ENCODE data around the gene PIEZO1. TPM values are rescaled to one million over a fixed set of nuclear protein-coding genes. Genes with fewer than 3 reads are reported as not detected.
A peak's percentile ranks its signal among the peaks of the same experiment; 100 is the strongest.

Gene PIEZO1
- total and polyA plus RNA-seq, 10 of the 15 experiments (the other 5 are each of a cell fraction or from before 2014, with no cell fraction given) = 1.3 to 169 (median 33.4) TPM

GRCh38 chr16:88785106-88785924 is at the start of gene PIEZO1 (continued):
- TF ChIP-seq MTA3 (IDR thresholded peaks at IDR 0.05; ENCODE audit: borderline replicate concordance, low read length) (no peak), ZBTB11 (CRISPR knock-in tag; IDR thresholded peaks at IDR 0.05) (no peak), SIN3A (IDR thresholded peaks at IDR 0.05; ENCODE audit: low read depth, low read length) (no peak; the same call in 1 of the 2 replicates), TCF3 (IDR thresholded peaks at IDR 0.05; ENCODE audit: borderline replicate concordance, insufficient read depth, low read depth, low read length) (peak; percentile 73; the same call in 1 of the 2 replicates), NR2F1 (conservative IDR thresholded peaks at IDR 0.05) (peak; percentile 52; the same call in 1 of the 2 replicates), SMARCA5 (IDR thresholded peaks at IDR 0.05) (peak; percentile 97), DPF2 (IDR thresholded peaks at IDR 0.05) (peak; percentile 92), POU2F2 (IDR thresholded peaks at IDR 0.05; ENCODE audit: borderline replicate concordance, low read depth, low read length) (peak; percentile 80; the same call in 1 of the 3 replicates), ETV6 (conservative IDR thresholded peaks at IDR 0.05 in 1 of 2, IDR thresholded peaks at IDR 0.05 in 1 of 2; ENCODE audit: borderline replicate concordance in 1 of 2, low read depth in 1 of 2) (no peak), PAX5 (IDR thresholded peaks at IDR 0.05; ENCODE audit: borderline replicate concordance, low read depth, low read length) (no peak), PAX8 (IDR thresholded peaks at IDR 0.05) (no peak), FOXK2 (IDR thresholded peaks at IDR 0.05) (no peak), POLR2AphosphoS2 (IDR thresholded peaks at IDR 0.05; ENCODE audit: low read depth, low read length) (no peak), GATAD2B (conservative IDR thresholded peaks at IDR 0.05; ENCODE audit: low read depth) (peak; percentile 100), MYB (IDR thresholded peaks at IDR 0.05; ENCODE audit: borderline replicate concordance, low read depth, low read length) (no peak), KDM1A (IDR thresholded peaks at IDR 0.05; ENCODE audit: borderline replicate concordance) (no peak), NBN (IDR thresholded peaks at IDR 0.05) (no peak), WRNIP1 (IDR thresholded peaks at IDR 0.05; ENCODE audit: borderline replicate concordance, low read depth, low read length) (no peak), EED (IDR thresholded peaks at IDR 0.05; ENCODE audit: low read depth) (peak; percentile 56; the same call in 1 of the 2 replicates), NR2C2 (IDR thresholded peaks at IDR 0.05; ENCODE audit: borderline replicate concordance, control insufficient read depth, insufficient read length, low read depth) (no peak), MYC (IDR thresholded peaks at IDR 0.05; ENCODE audit: insufficient read depth, insufficient read length, insufficient replicate concordance, low read length, severe bottlenecking) (peak; percentile 51), BRCA1 (IDR thresholded peaks at IDR 0.05; ENCODE audit: low read depth, low read length) (no peak), FOXM1 (IDR thresholded peaks at IDR 0.05; ENCODE audit: low read depth, low read length) (no peak), MXI1 (IDR thresholded peaks at IDR 0.05; ENCODE audit: low read depth, low read length) (peak; percentile 66), RAD21 (IDR thresholded peaks at IDR 0.05; ENCODE audit: insufficient read depth, low read depth, low read length) (peak; percentile 87)
- TF ChIP-seq, protein P1, sequence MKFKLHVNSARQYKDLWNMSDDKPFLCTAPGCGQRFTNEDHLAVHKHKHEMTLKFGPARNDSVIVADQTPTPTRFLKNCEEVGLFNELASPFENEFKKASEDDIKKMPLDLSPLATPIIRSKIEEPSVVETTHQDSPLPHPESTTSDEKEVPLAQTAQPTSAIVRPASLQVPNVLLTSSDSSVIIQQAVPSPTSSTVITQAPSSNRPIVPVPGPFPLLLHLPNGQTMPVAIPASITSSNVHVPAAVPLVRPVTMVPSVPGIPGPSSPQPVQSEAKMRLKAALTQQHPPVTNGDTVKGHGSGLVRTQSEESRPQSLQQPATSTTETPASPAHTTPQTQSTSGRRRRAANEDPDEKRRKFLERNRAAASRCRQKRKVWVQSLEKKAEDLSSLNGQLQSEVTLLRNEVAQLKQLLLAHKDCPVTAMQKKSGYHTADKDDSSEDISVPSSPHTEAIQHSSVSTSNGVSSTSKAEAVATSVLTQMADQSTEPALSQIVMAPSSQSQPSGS (IDR thresholded peaks at IDR 0.05; ENCODE audit: low read length) = no peak

Measured in GM12878 (cell line).